WTC11 (cell line): ENCODE measurements around the gene SDR42E2. TPM values are rescaled to one million over a fixed set of nuclear protein-coding genes. Genes with fewer than 3 reads are reported as not detected.

Source experiments
- ATAC-seq: fragments of 200-7000 bp; cut with Tn5 transposase; 2 replicates; pipeline ENCODE4 v1.10.0; 2021; ENCODE audit warnings: mild to moderate bottlenecking, moderate library complexity
- CTCF ChIA-PET: fragments of 300-600 bp; sonication (Branson Sonifier 250); formaldehyde crosslinking; loops from one replicate; lab custom pipeline; 2021; ENCODE audit warnings: antibody characterized with exemption; lab: Charles Lee
- POLR2A ChIA-PET: fragments of 350-600 bp; sonication (Branson Sonifier 250); formaldehyde crosslinking; loops from one replicate; lab custom pipeline; 2021; ENCODE audit warnings: antibody characterized with exemption; lab: Charles Lee
- DNase-seq: peaks from one replicate; pipeline ENCODE4 v3.0.0; 2021; ENCODE audit warnings: low spot score
- H3K27ac Mint-ChIP-seq: 2 replicates; pipeline ENCODE4 v1.8.0; 2021; ENCODE audit warnings: mixed read lengths
- H3K27me3 Mint-ChIP-seq: 2 replicates; pipeline ENCODE4 v1.8.0; 2021; ENCODE audit warnings: low read depth, mild to moderate bottlenecking, moderate library complexity, mixed read lengths
- H3K36me3 Mint-ChIP-seq: 2 replicates; pipeline ENCODE4 v1.8.0; 2021; ENCODE audit warnings: mixed read lengths
- H3K4me1 Mint-ChIP-seq: 2 replicates; pipeline ENCODE4 v1.8.0; 2022; ENCODE audit warnings: mixed read lengths
- H3K4me3 Mint-ChIP-seq: 2 replicates; pipeline ENCODE4 v1.8.0; 2021; ENCODE audit warnings: mild to moderate bottlenecking, moderate library complexity, mixed read lengths
- H3K9me3 Mint-ChIP-seq: 2 replicates; pipeline ENCODE4 v1.8.0; 2021; ENCODE audit warnings: mixed read lengths
- CREB1 ChIP-seq: sonication (generic); formaldehyde crosslinking; IDR thresholded peaks from 2 replicates; pipeline ENCODE4 v1.8.0; 2023; ENCODE audit warnings: mild to moderate bottlenecking, missing genetic modification reagents
- CREM ChIP-seq: sonication (generic); formaldehyde crosslinking; IDR thresholded peaks from 2 replicates; pipeline ENCODE4 v1.8.1; 2022; ENCODE audit warnings: mild to moderate bottlenecking, missing genetic modification reagents, moderate library complexity
- ELF4 ChIP-seq: sonication (generic); formaldehyde crosslinking; IDR thresholded peaks from 2 replicates; pipeline ENCODE4 v1.8.1; 2022; ENCODE audit warnings: low read depth, mild to moderate bottlenecking, moderate library complexity, missing genetic modification reagents
- ETV6 ChIP-seq: sonication (generic); formaldehyde crosslinking; IDR thresholded peaks from 2 replicates; pipeline ENCODE4 v1.8.1; 2022; ENCODE audit warnings: mild to moderate bottlenecking, missing genetic modification reagents
- HMGA2 ChIP-seq: fragments of 250-450 bp; sonication (Bioruptor Pico); IDR thresholded peaks from 2 replicates; pipeline ENCODE4 v1.4.0; 2021; ENCODE audit warnings: mild to moderate bottlenecking, moderate library complexity
- NR1H2 ChIP-seq: sonication (generic); formaldehyde crosslinking; IDR thresholded peaks from 2 replicates; pipeline ENCODE4 v1.9.0; 2021; ENCODE audit warnings: mild to moderate bottlenecking, moderate library complexity, missing genetic modification reagents
- RELA ChIP-seq: sonication (generic); formaldehyde crosslinking; IDR thresholded peaks from 2 replicates; pipeline ENCODE4 v1.8.1; 2022; ENCODE audit warnings: missing genetic modification reagents, mild to moderate bottlenecking, borderline replicate concordance
- total RNA-seq: library from RNA; stranded (reverse); gene quantifications from 3 replicates; pipeline ENCODE4 v1.2.3, GENCODE V29; 2021
- TF ChIP-seq, protein P1 (sequence below): sonication (generic); formaldehyde crosslinking; IDR thresholded peaks from 2 replicates; pipeline ENCODE4 v1.8.1; 2023; ENCODE audit warnings: mild to moderate bottlenecking, missing genetic modification reagents
- TF ChIP-seq, protein P2 (sequence below): sonication (generic); formaldehyde crosslinking; IDR thresholded peaks from 2 replicates; pipeline ENCODE4 v1.8.1; 2023; ENCODE audit warnings: mild to moderate bottlenecking, missing genetic modification reagents
- TF ChIP-seq, protein P3 (sequence below): sonication (generic); formaldehyde crosslinking; IDR thresholded peaks from 2 replicates; pipeline ENCODE4 v1.8.0; 2022; ENCODE audit warnings: mild to moderate bottlenecking, missing genetic modification reagents
- TF ChIP-seq, protein P4 (sequence below): sonication (generic); formaldehyde crosslinking; IDR thresholded peaks from 2 replicates; pipeline ENCODE4 v1.8.1; 2023; ENCODE audit warnings: mild to moderate bottlenecking, missing genetic modification reagents, moderate library complexity
- TF ChIP-seq, protein P5 (sequence below): fragments of 250-450 bp; sonication (Bioruptor Pico); IDR thresholded peaks from 2 replicates; pipeline ENCODE4 v1.8.0; 2021; ENCODE audit warnings: mild to moderate bottlenecking
- TF ChIP-seq, protein P6 (sequence below): fragments of 200-600 bp; IDR thresholded peaks from 2 replicates; pipeline ENCODE4 v1.8.0; 2022; ENCODE audit warnings: antibody characterized with exemption
- TF ChIP-seq, protein P7 (sequence below): fragments of 250-450 bp; sonication (Bioruptor Pico); IDR thresholded peaks from 2 replicates; pipeline ENCODE4 v1.9.0; 2021; ENCODE audit warnings: moderate library complexity, mild to moderate bottlenecking, inconsistent platforms, borderline replicate concordance
- TF ChIP-seq, protein P8 (sequence below): sonication (generic); formaldehyde crosslinking; IDR thresholded peaks from 2 replicates; pipeline ENCODE4 v1.8.1; 2022; ENCODE audit warnings: mild to moderate bottlenecking, missing genetic modification reagents, moderate library complexity, borderline replicate concordance

Gene SDR42E2
- total RNA-seq, 1 experiment from 2014 or later, result 0.13 TPM

DNA sequence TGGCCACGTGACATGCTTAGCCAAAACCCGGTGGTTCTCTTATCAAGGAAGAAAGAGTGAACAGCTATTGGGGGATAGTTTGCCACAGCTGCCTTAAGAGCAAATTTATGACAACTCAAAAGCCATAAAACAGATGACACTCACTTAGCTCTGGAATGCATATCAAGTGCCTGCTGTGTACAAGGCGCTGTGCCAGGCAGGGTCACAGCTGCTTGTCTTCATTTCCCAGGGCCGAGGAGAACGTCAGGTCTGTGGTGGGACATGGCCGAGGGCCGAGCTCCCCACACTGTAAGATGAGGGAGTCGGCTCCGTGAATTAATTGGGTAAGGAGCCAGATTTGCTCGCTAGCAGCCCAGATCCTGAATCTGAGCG is 57.7 kb downstream of the SDR42E2 start (continued):
- TF ChIP-seq, protein P1, sequence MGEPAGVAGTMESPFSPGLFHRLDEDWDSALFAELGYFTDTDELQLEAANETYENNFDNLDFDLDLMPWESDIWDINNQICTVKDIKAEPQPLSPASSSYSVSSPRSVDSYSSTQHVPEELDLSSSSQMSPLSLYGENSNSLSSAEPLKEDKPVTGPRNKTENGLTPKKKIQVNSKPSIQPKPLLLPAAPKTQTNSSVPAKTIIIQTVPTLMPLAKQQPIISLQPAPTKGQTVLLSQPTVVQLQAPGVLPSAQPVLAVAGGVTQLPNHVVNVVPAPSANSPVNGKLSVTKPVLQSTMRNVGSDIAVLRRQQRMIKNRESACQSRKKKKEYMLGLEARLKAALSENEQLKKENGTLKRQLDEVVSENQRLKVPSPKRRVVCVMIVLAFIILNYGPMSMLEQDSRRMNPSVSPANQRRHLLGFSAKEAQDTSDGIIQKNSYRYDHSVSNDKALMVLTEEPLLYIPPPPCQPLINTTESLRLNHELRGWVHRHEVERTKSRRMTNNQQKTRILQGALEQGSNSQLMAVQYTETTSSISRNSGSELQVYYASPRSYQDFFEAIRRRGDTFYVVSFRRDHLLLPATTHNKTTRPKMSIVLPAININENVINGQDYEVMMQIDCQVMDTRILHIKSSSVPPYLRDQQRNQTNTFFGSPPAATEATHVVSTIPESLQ (CRISPR knock-in tag), result no peak
- TF ChIP-seq, protein P2, sequence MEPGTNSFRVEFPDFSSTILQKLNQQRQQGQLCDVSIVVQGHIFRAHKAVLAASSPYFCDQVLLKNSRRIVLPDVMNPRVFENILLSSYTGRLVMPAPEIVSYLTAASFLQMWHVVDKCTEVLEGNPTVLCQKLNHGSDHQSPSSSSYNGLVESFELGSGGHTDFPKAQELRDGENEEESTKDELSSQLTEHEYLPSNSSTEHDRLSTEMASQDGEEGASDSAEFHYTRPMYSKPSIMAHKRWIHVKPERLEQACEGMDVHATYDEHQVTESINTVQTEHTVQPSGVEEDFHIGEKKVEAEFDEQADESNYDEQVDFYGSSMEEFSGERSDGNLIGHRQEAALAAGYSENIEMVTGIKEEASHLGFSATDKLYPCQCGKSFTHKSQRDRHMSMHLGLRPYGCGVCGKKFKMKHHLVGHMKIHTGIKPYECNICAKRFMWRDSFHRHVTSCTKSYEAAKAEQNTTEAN (CRISPR knock-in tag), result no peak
- TF ChIP-seq CREB1 (CRISPR knock-in tag) (no peak), NR1H2 (CRISPR knock-in tag) (no peak)
- TF ChIP-seq, protein P3, sequence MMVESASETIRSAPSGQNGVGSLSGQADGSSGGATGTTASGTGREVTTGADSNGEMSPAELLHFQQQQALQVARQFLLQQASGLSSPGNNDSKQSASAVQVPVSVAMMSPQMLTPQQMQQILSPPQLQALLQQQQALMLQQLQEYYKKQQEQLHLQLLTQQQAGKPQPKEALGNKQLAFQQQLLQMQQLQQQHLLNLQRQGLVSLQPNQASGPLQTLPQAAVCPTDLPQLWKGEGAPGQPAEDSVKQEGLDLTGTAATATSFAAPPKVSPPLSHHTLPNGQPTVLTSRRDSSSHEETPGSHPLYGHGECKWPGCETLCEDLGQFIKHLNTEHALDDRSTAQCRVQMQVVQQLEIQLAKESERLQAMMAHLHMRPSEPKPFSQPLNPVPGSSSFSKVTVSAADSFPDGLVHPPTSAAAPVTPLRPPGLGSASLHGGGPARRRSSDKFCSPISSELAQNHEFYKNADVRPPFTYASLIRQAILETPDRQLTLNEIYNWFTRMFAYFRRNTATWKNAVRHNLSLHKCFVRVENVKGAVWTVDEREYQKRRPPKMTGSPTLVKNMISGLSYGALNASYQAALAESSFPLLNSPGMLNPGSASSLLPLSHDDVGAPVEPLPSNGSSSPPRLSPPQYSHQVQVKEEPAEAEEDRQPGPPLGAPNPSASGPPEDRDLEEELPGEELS, result no peak

DNA sequence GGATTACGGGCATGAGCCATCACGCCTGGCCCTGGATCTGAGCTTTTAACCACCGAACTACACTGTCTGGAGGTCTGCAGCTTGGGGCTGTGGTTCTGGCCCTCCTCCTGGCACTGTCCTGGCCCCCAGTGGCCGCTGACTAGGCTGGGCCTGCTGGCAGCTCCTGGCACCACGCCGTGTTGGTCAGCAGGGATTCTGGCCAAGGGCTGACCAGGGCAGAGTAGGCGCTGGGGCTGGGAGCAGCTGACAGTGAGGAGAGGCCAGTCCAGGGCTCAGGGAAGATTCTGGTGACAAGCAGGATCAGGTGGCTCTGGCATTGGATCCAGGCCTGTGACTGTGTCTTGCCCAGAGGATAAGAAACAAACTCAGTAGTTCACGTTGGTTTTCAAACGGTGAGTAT is 58.4 kb downstream of the SDR42E2 start:
- POLR2A ChIA-PET, result interaction anchor here (1.0 kb wide), 1 partner anchor 10 kb away, joined by 3 read pairs; no protein-coding TSS in a partner anchor
- no peak for ATAC-seq

DNA sequence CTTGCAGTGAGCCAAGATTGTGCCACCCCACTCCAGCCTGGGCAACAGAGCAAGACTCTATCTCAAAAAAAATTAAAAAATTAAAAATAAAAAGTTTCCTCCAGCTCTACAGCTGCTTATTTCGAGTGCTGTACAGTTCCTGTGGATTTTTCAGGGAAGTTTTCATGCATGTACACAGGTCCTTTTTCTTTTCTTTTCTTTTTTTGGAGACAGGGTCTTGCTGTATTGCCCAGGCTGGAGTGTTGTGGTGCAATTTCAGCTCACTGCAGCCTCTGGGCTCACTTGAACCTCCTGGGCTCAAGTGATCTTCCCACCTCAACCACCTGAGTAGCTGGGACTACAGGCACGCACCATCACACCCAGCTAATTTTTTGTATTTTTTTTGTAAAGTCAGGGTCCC is 59.7 kb downstream of the SDR42E2 start:
- H3K27me3 Mint-ChIP-seq, result no peaks in the 10 kb centered on the region
- H3K4me1 Mint-ChIP-seq, result peaks cover 26% of the 10 kb centered on the region
- no peak for TF ChIP-seq CREM (CRISPR knock-in tag)
- ChIA-PET POLR2A (no interaction called here), CTCF (interaction anchor here (0.9 kb wide), 1 partner anchor 78 kb away, joined by 3 read pairs; no protein-coding TSS in a partner anchor)
- 0 out of 2 replicates have a peak, but pooled peaks cover 4% of the 10 kb centered on the region for H3K36me3 Mint-ChIP-seq
- no peak overlapping the region for H3K4me3 Mint-ChIP-seq
- DNase-seq (no peak), ATAC-seq (no peak)
- H3K9me3 Mint-ChIP-seq, result no peaks in the 10 kb centered on the region
- no peak overlapping the region for H3K27ac Mint-ChIP-seq

More for the DNA sequence above, 58.4 kb downstream of the SDR42E2 start:
- 0 out of 2 replicates have a peak, but pooled peaks cover 4% of the 10 kb centered on the region for H3K36me3 Mint-ChIP-seq
- peaks cover 24% of the 10 kb centered on the region for H3K4me1 Mint-ChIP-seq
- CTCF ChIA-PET, result interaction anchor here (2.2 kb wide), 1 partner anchor 80 kb away, joined by 7 read pairs; no protein-coding TSS in a partner anchor
- no peak for DNase-seq
- H3K9me3 Mint-ChIP-seq, result no peaks in the 10 kb centered on the region
- H3K4me3 Mint-ChIP-seq, result no peak overlapping the region
- no peak overlapping the region for H3K27ac Mint-ChIP-seq
- TF ChIP-seq, protein P4, sequence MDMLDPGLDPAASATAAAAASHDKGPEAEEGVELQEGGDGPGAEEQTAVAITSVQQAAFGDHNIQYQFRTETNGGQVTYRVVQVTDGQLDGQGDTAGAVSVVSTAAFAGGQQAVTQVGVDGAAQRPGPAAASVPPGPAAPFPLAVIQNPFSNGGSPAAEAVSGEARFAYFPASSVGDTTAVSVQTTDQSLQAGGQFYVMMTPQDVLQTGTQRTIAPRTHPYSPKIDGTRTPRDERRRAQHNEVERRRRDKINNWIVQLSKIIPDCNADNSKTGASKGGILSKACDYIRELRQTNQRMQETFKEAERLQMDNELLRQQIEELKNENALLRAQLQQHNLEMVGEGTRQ (CRISPR knock-in tag), result no peak
- TF ChIP-seq, all 79 proteins: peak for 0
- H3K27me3 Mint-ChIP-seq, result no peaks in the 10 kb centered on the region

DNA sequence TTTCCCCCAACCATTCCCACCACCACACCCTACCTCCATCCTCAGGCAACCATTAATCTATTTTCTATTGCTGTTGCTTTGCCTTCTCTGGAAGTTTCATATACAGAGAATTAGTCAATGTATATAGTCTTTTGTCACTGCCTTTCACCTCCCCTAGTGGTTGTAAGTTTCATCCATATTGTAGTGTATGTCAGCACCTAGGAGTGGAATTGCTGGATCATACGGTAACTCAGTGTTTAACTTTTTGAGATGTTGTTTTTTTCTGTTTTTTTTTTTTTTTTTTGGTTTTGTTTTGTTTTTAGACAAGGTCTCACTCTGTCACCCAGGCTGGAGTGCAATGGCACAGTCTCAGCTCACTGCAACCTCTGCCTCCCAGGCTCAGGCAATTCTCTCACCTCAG is 60.7 kb downstream of the SDR42E2 start:
- CTCF ChIA-PET, result interaction anchor here (0.8 kb wide), 1 partner anchor 41 kb away, joined by 7 read pairs; no protein-coding TSS in a partner anchor
- Mint-ChIP-seq H3K9me3 (no peaks in the 10 kb centered on the region), H3K4me1 (peaks cover 23% of the 10 kb centered on the region), H3K4me3 (no peak overlapping the region), H3K36me3 (0 out of 2 replicates have a peak, but pooled peaks cover 4% of the 10 kb centered on the region), H3K27ac (no peak overlapping the region), H3K27me3 (no peaks in the 10 kb centered on the region)
- DNase-seq (no peak), ATAC-seq (no peak)
- POLR2A ChIA-PET, result interaction anchor here (0.6 kb wide), 1 partner anchor 17 kb away, joined by 3 read pairs; the partner anchor contains the start of gene EEF2K
- no peak for TF ChIP-seq ELF4
- TF ChIP-seq HMGA2, result no peak
- no peak for TF ChIP-seq ETV6 (CRISPR knock-in tag)
- TF ChIP-seq, protein P5, sequence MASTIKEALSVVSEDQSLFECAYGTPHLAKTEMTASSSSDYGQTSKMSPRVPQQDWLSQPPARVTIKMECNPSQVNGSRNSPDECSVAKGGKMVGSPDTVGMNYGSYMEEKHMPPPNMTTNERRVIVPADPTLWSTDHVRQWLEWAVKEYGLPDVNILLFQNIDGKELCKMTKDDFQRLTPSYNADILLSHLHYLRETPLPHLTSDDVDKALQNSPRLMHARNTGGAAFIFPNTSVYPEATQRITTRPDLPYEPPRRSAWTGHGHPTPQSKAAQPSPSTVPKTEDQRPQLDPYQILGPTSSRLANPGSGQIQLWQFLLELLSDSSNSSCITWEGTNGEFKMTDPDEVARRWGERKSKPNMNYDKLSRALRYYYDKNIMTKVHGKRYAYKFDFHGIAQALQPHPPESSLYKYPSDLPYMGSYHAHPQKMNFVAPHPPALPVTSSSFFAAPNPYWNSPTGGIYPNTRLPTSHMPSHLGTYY (CRISPR knock-in tag), result no peak
- TF ChIP-seq, protein P6, sequence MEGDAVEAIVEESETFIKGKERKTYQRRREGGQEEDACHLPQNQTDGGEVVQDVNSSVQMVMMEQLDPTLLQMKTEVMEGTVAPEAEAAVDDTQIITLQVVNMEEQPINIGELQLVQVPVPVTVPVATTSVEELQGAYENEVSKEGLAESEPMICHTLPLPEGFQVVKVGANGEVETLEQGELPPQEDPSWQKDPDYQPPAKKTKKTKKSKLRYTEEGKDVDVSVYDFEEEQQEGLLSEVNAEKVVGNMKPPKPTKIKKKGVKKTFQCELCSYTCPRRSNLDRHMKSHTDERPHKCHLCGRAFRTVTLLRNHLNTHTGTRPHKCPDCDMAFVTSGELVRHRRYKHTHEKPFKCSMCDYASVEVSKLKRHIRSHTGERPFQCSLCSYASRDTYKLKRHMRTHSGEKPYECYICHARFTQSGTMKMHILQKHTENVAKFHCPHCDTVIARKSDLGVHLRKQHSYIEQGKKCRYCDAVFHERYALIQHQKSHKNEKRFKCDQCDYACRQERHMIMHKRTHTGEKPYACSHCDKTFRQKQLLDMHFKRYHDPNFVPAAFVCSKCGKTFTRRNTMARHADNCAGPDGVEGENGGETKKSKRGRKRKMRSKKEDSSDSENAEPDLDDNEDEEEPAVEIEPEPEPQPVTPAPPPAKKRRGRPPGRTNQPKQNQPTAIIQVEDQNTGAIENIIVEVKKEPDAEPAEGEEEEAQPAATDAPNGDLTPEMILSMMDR, result no peak
- TF ChIP-seq, protein P7, sequence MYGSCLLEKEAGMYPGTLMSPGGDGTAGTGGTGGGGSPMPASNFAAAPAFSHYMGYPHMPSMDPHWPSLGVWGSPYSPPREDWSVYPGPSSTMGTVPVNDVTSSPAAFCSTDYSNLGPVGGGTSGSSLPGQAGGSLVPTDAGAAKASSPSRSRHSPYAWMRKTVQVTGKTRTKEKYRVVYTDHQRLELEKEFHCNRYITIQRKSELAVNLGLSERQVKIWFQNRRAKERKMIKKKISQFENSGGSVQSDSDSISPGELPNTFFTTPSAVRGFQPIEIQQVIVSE, result no peak
- TF ChIP-seq RELA, result no peak
- TF ChIP-seq, protein P8, sequence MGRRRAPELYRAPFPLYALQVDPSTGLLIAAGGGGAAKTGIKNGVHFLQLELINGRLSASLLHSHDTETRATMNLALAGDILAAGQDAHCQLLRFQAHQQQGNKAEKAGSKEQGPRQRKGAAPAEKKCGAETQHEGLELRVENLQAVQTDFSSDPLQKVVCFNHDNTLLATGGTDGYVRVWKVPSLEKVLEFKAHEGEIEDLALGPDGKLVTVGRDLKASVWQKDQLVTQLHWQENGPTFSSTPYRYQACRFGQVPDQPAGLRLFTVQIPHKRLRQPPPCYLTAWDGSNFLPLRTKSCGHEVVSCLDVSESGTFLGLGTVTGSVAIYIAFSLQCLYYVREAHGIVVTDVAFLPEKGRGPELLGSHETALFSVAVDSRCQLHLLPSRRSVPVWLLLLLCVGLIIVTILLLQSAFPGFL, result no peak
